SK-N-SH treated with all-trans-retinoic acid at 6 μM for 48 hours (cell line): ENCODE measurements around the gene TNS3.
A peak's percentile ranks its signal among the peaks of the same experiment; 100 is the strongest.

Experiments used
- ATAC-seq: fragments of 200-7000 bp; cut with Tn5 transposase; 3 replicates; pipeline ENCODE4 v1.9.1; 2020; ENCODE audit warnings: mild to moderate bottlenecking, moderate library complexity
- ARNTL ChIP-seq: fragments of 450-650 bp; formaldehyde crosslinking; IDR thresholded peaks from 2 replicates; pipeline ENCODE4 v1.5.0; 2020; ENCODE audit warnings: low read depth, mild to moderate bottlenecking, moderate library complexity, borderline replicate concordance
- BACH2 ChIP-seq: fragments of 250-450 bp; sonication (Bioruptor Pico); IDR thresholded peaks from 2 replicates; pipeline ENCODE4 v1.9.0; 2021; ENCODE audit warnings: mild to moderate bottlenecking, borderline replicate concordance
- CSDC2 ChIP-seq: fragments of 250-450 bp; sonication (Bioruptor Pico); IDR thresholded peaks from 2 replicates; pipeline ENCODE4 v1.5.0; 2020; ENCODE audit warnings: mild to moderate bottlenecking, moderate library complexity
- ESRRG ChIP-seq: fragments of 250-450 bp; sonication (Bioruptor Pico); IDR thresholded peaks from 2 replicates; pipeline ENCODE4 v1.6.1; 2021; ENCODE audit warnings: mild to moderate bottlenecking
- GLIS3 ChIP-seq: fragments of 250-450 bp; sonication (Bioruptor Pico); IDR thresholded peaks from 2 replicates; pipeline ENCODE4 v1.5.0; 2020; ENCODE audit warnings: mild to moderate bottlenecking, moderate library complexity
- ISL1 ChIP-seq: fragments of 250-450 bp; sonication (Bioruptor Pico); IDR thresholded peaks from 2 replicates; pipeline ENCODE4 v2.1.2; 2022; ENCODE audit warnings: mild to moderate bottlenecking, moderate library complexity
- OSR1 ChIP-seq: fragments of 250-450 bp; sonication (Bioruptor Pico); IDR thresholded peaks from 2 replicates; pipeline ENCODE4 v1.8.0; 2022; ENCODE audit warnings: moderate library complexity, mild to moderate bottlenecking, inconsistent platforms
- PPARA ChIP-seq: fragments of 250-450 bp; sonication (Bioruptor Pico); IDR thresholded peaks from 2 replicates; pipeline ENCODE4 v1.5.0; 2020; ENCODE audit warnings: mild to moderate bottlenecking, borderline replicate concordance
- RARB ChIP-seq: fragments of 250-450 bp; sonication (Bioruptor Pico); IDR thresholded peaks from 2 replicates; pipeline ENCODE4 v1.8.0; 2021; ENCODE audit warnings: mild to moderate bottlenecking, moderate library complexity
- SNAI2 ChIP-seq: fragments of 250-450 bp; sonication (Bioruptor Pico); IDR thresholded peaks from 2 replicates; pipeline ENCODE4 v1.5.0; 2020; ENCODE audit warnings: mild to moderate bottlenecking, moderate library complexity
- TCF4 ChIP-seq: fragments of 250-450 bp; sonication (Bioruptor Pico); IDR thresholded peaks from 2 replicates; pipeline ENCODE4 v1.8.0; 2021; ENCODE audit warnings: mild to moderate bottlenecking, moderate library complexity, borderline replicate concordance
- TOX ChIP-seq: fragments of 250-450 bp; sonication (Bioruptor Pico); IDR thresholded peaks from 2 replicates; pipeline ENCODE4 v1.8.0; 2021; ENCODE audit warnings: mild to moderate bottlenecking, moderate library complexity, borderline replicate concordance
- ZC3H10 ChIP-seq: fragments of 250-450 bp; sonication (Bioruptor Pico); IDR thresholded peaks from 2 replicates; pipeline ENCODE4 v1.5.1; 2021; ENCODE audit warnings: mild to moderate bottlenecking, moderate library complexity
- ZFP3 ChIP-seq: fragments of 250-450 bp; sonication (Bioruptor Pico); IDR thresholded peaks from 2 replicates; pipeline ENCODE4 v1.5.0; 2020; ENCODE audit warnings: mild to moderate bottlenecking, moderate library complexity
- ZFP30 ChIP-seq: fragments of 450-650 bp; formaldehyde crosslinking; IDR thresholded peaks from 2 replicates; pipeline ENCODE4 v1.5.0; 2022; ENCODE audit warnings: mild to moderate bottlenecking, moderate library complexity
- ZNF565 ChIP-seq: fragments of 450-650 bp; formaldehyde crosslinking; conservative IDR thresholded peaks from 2 replicates; pipeline ENCODE4 v1.5.0; 2020; ENCODE audit warnings: low read depth, mild to moderate bottlenecking, moderate library complexity
- ZNF70 ChIP-seq: fragments of 450-650 bp; formaldehyde crosslinking; IDR thresholded peaks from 2 replicates; pipeline ENCODE4 v1.5.0; 2020; ENCODE audit warnings: mild to moderate bottlenecking, moderate library complexity
- ZNF8 ChIP-seq: fragments of 450-650 bp; formaldehyde crosslinking; IDR thresholded peaks from 2 replicates; pipeline ENCODE4 v1.5.0; 2020; ENCODE audit warnings: mild to moderate bottlenecking, moderate library complexity
- TF ChIP-seq, protein P1 (sequence below): fragments of 250-450 bp; sonication (Bioruptor Pico); IDR thresholded peaks from 2 replicates; pipeline ENCODE4 v1.8.0; 2020; ENCODE audit warnings: mild to moderate bottlenecking, moderate library complexity, borderline replicate concordance
- TF ChIP-seq, protein P2 (sequence below): fragments of 250-450 bp; sonication (Bioruptor Pico); IDR thresholded peaks from 2 replicates; pipeline ENCODE4 v1.8.0; 2021; ENCODE audit warnings: low read depth, mild to moderate bottlenecking, moderate library complexity, borderline replicate concordance
- TF ChIP-seq, protein P3 (sequence below): fragments of 250-450 bp; sonication (Bioruptor Pico); IDR thresholded peaks from 2 replicates; pipeline ENCODE4 v1.5.0; 2020; ENCODE audit warnings: mild to moderate bottlenecking, moderate library complexity
- TF ChIP-seq, protein P4 (sequence below): fragments of 250-450 bp; sonication (Bioruptor Pico); IDR thresholded peaks from 2 replicates; pipeline ENCODE4 v1.5.1; 2021; ENCODE audit warnings: mild to moderate bottlenecking, moderate library complexity
- TF ChIP-seq, protein P5 (sequence below): fragments of 250-450 bp; sonication (Bioruptor Pico); IDR thresholded peaks from 2 replicates; pipeline ENCODE4 v1.5.1; 2020; ENCODE audit warnings: low read depth, mild to moderate bottlenecking, moderate library complexity

TNS3 gene

DNA sequence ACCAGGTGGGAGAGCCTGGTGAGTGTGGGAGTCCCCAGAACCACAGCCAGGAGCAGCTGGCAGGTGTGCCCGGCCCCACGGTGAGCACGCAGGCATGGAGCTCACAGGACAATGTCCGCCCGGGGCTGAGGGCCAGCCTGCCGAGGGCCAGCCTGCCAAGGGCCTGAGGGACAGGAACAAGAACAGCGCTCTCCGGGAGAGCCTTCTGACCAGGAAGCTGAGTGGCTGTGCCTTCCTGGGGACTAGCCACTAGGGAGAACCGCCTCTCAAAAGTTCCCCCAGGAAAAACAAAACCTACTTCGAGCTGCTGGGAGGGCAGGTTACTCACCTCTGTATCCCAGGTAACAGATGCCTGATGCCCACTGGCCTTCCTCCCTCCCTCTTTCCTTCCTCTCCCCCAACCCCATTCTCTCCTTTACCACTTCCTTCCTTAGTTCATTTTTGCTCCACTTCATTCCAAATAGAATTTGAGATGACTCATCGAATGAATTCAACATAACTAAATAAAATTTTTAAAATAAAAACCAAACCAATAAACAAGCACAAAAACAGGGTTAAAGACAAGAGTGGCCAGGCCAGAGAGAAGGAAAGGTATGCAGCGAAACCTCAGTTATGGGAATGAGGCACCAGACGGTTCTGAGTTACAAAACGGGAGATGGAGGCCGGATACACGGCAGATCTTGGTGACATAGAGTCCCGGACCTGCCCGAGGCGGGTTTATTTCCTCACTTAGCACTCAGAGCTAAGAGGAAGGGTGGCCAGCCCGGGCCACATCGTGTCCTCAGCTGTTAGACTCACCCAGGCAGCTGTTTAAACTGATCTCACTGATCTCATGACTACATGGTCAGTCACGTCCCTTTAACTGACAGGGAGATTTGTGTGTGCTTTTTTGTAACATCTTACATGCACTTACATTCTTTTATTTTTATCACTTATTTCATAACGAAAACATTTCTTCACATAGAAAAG is 128.5 kb downstream of the TNS3 start:
- TF ChIP-seq ZC3H10 (CRISPR knock-in tag) (no peak), SNAI2 (CRISPR knock-in tag) (no peak), BACH2 (CRISPR knock-in tag) (no peak), ARNTL (CRISPR knock-in tag) (no peak), GLIS3 (CRISPR knock-in tag) (no peak), RARB (CRISPR knock-in tag) (no peak; the same call in 1 of the 2 replicates), ISL1 (CRISPR knock-in tag) (no peak), PPARA (no peak), ZNF8 (CRISPR knock-in tag) (no peak), TOX (CRISPR knock-in tag) (no peak), ZNF70 (CRISPR knock-in tag) (no peak), ZNF565 (CRISPR knock-in tag) (no peak), ESRRG (no peak), OSR1 (CRISPR knock-in tag) (no peak), CSDC2 (no peak), TCF4 (no peak), ZFP3 (CRISPR knock-in tag) (peak; percentile 64; the same call in 1 of the 2 replicates), ZFP30 (no peak)
- TF ChIP-seq, protein P1, sequence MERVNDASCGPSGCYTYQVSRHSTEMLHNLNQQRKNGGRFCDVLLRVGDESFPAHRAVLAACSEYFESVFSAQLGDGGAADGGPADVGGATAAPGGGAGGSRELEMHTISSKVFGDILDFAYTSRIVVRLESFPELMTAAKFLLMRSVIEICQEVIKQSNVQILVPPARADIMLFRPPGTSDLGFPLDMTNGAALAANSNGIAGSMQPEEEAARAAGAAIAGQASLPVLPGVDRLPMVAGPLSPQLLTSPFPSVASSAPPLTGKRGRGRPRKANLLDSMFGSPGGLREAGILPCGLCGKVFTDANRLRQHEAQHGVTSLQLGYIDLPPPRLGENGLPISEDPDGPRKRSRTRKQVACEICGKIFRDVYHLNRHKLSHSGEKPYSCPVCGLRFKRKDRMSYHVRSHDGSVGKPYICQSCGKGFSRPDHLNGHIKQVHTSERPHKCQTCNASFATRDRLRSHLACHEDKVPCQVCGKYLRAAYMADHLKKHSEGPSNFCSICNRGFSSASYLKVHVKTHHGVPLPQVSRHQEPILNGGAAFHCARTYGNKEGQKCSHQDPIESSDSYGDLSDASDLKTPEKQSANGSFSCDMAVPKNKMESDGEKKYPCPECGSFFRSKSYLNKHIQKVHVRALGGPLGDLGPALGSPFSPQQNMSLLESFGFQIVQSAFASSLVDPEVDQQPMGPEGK (CRISPR knock-in tag), result 0 out of 2 replicates have a peak, but pooled peaks have one; percentile 4
- TF ChIP-seq, protein P2, sequence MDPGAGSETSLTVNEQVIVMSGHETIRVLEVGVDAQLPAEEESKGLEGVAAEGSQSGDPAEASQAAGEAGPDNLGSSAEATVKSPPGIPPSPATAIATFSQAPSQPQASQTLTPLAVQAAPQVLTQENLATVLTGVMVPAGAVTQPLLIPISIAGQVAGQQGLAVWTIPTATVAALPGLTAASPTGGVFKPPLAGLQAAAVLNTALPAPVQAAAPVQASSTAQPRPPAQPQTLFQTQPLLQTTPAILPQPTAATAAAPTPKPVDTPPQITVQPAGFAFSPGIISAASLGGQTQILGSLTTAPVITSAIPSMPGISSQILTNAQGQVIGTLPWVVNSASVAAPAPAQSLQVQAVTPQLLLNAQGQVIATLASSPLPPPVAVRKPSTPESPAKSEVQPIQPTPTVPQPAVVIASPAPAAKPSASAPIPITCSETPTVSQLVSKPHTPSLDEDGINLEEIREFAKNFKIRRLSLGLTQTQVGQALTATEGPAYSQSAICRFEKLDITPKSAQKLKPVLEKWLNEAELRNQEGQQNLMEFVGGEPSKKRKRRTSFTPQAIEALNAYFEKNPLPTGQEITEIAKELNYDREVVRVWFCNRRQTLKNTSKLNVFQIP (CRISPR knock-in tag), result no peak
- TF ChIP-seq, protein P3, sequence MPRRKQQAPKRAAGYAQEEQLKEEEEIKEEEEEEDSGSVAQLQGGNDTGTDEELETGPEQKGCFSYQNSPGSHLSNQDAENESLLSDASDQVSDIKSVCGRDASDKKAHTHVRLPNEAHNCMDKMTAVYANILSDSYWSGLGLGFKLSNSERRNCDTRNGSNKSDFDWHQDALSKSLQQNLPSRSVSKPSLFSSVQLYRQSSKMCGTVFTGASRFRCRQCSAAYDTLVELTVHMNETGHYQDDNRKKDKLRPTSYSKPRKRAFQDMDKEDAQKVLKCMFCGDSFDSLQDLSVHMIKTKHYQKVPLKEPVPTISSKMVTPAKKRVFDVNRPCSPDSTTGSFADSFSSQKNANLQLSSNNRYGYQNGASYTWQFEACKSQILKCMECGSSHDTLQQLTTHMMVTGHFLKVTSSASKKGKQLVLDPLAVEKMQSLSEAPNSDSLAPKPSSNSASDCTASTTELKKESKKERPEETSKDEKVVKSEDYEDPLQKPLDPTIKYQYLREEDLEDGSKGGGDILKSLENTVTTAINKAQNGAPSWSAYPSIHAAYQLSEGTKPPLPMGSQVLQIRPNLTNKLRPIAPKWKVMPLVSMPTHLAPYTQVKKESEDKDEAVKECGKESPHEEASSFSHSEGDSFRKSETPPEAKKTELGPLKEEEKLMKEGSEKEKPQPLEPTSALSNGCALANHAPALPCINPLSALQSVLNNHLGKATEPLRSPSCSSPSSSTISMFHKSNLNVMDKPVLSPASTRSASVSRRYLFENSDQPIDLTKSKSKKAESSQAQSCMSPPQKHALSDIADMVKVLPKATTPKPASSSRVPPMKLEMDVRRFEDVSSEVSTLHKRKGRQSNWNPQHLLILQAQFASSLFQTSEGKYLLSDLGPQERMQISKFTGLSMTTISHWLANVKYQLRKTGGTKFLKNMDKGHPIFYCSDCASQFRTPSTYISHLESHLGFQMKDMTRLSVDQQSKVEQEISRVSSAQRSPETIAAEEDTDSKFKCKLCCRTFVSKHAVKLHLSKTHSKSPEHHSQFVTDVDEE, result no peak
- TF ChIP-seq, protein P4, sequence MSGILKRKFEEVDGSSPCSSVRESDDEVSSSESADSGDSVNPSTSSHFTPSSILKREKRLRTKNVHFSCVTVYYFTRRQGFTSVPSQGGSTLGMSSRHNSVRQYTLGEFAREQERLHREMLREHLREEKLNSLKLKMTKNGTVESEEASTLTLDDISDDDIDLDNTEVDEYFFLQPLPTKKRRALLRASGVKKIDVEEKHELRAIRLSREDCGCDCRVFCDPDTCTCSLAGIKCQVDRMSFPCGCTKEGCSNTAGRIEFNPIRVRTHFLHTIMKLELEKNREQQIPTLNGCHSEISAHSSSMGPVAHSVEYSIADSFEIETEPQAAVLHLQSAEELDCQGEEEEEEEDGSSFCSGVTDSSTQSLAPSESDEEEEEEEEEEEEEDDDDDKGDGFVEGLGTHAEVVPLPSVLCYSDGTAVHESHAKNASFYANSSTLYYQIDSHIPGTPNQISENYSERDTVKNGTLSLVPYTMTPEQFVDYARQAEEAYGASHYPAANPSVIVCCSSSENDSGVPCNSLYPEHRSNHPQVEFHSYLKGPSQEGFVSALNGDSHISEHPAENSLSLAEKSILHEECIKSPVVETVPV, result no peak
- TF ChIP-seq, protein P5, sequence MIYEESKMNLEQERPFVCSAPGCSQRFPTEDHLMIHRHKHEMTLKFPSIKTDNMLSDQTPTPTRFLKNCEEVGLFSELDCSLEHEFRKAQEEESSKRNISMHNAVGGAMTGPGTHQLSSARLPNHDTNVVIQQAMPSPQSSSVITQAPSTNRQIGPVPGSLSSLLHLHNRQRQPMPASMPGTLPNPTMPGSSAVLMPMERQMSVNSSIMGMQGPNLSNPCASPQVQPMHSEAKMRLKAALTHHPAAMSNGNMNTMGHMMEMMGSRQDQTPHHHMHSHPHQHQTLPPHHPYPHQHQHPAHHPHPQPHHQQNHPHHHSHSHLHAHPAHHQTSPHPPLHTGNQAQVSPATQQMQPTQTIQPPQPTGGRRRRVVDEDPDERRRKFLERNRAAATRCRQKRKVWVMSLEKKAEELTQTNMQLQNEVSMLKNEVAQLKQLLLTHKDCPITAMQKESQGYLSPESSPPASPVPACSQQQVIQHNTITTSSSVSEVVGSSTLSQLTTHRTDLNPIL, result 0 out of 2 replicates have a peak, but pooled peaks have one; percentile 7
- peak; percentile 74 for ATAC-seq

DNA sequence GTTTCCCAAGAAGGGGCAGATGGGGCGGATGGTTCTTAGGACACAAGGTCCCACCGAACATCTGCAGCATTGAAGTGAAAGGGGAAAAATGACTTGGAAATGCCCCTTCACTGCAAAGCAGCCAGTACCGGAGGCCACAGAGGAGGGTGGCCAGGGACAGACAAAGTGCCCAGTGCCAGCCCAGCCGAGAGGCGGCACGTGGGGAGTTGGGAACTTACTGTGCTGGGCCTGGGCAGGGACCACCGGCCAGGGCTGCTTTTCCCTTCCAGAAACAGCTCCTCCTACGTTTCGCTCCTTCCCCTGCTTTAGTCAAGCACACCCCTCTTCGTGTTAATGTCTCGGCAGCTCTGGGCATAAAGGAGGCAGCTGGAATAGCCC is 129.2 kb downstream of the TNS3 start:
- peak; percentile 1 for ATAC-seq
- TF ChIP-seq BACH2 (CRISPR knock-in tag) (no peak), RARB (CRISPR knock-in tag) (no peak), ARNTL (CRISPR knock-in tag) (no peak), ESRRG (no peak), ZFP3 (CRISPR knock-in tag) (no peak), PPARA (no peak), ZNF565 (CRISPR knock-in tag) (no peak), ZFP30 (no peak)
- TF ChIP-seq, protein P3, result no peak
- TF ChIP-seq, protein P4, result no peak
